K562 (cell line): ENCODE data around the gene NR2F6. TPM values are rescaled to one million over a fixed set of nuclear protein-coding genes. Genes with fewer than 3 reads are reported as not detected.

Experiments
- KAT2B ChIP-seq: IDR thresholded peaks from one replicate; pipeline ENCODE4 v1.6.1; 2012; ENCODE audit warnings: low read depth, mild to moderate bottlenecking, control low read depth, inconsistent platforms, low read length, moderate library complexity
- RAD21 ChIP-seq, 2 experiments: fragments of 250-450 bp in 1 of 2; fragments of 450-650 bp in 1 of 2; sonication (Bioruptor Pico) in 1 of 2; formaldehyde crosslinking in 1 of 2; IDR thresholded peaks in 1 of 2; conservative IDR thresholded peaks in 1 of 2; 2 replicates each; pipeline versions ENCODE4 v1.4.0 to v1.8.0; 2020 to 2022; ENCODE audit warnings: mild to moderate bottlenecking in 2 of 2, moderate library complexity in 1 of 2
- ZFX ChIP-seq: sonication (generic); formaldehyde crosslinking; IDR thresholded peaks from 2 replicates; pipeline ENCODE4 v1.8.0; 2022; ENCODE audit warnings: mild to moderate bottlenecking, missing genetic modification reagents, moderate library complexity
- ZNF778 ChIP-seq: fragments of 450-650 bp; formaldehyde crosslinking; IDR thresholded peaks from 2 replicates; pipeline ENCODE4 v1.4.0; 2020; ENCODE audit warnings: mild to moderate bottlenecking, moderate library complexity
- polyA plus RNA-seq, 8 experiments: library from polyadenylated mRNA; depleted of rRNA in 4 of 8; stranded (reverse) in 5 of 8; unstranded in 3 of 8; fragments of >200 nt; fragmentation: Nextera tagmentation in 2 of 8; fragmentation: Illumina TruSeq in 1 of 8; extraction: Ambion mirVana in 2 of 8; extraction: Trizol in 1 of 8; gene quantifications; 2 replicates each; pipeline versions ENCODE4 v1.2.1 to v1.2.3, GENCODE V29; 2011 to 2014; ENCODE audit warnings: inconsistent platforms in 1 of 8, missing spikeins in 1 of 8
- total RNA-seq, 7 experiments: library from RNA; depleted of rRNA in 6 of 7; stranded (reverse); fragments of >200 nt in 6 of 7; fragmentation: Illumina TruSeq in 2 of 7; extraction: Trizol in 2 of 7; gene quantifications; 2 replicates each; pipeline versions ENCODE4 v1.2.1 to v1.2.3, GENCODE V29; 2011 to 2021; ENCODE audit warnings: low replicate concordance in 1 of 7
- TF ChIP-seq, protein P1 (sequence below): sonication (generic); formaldehyde crosslinking; IDR thresholded peaks from 2 replicates; pipeline ENCODE4 v1.8.1; 2023; ENCODE audit warnings: missing genetic modification reagents, mild to moderate bottlenecking, borderline replicate concordance
- TF ChIP-seq, protein P2 (sequence below): sonication (generic); formaldehyde crosslinking; IDR thresholded peaks from 2 replicates; pipeline ENCODE4 v1.9.0; 2022; ENCODE audit warnings: mild to moderate bottlenecking, missing genetic modification reagents
- TF ChIP-seq, protein P3 (sequence below), 2 experiments: fragments of 450-650 bp; formaldehyde crosslinking in 1 of 2; IDR thresholded peaks; 2 replicates each; pipeline versions ENCODE4 v1.4.0 to v1.6.1; 2014 to 2020; ENCODE audit warnings: mild to moderate bottlenecking in 2 of 2, borderline replicate concordance in 1 of 2, low read depth in 1 of 2
- TF ChIP-seq, protein P4 (sequence below): sonication (generic); formaldehyde crosslinking; IDR thresholded peaks from 2 replicates; pipeline ENCODE4 v1.8.0; 2022; ENCODE audit warnings: missing genetic modification reagents, mild to moderate bottlenecking, borderline replicate concordance

NR2F6 gene
- total and polyA plus RNA-seq, 9 of the 15 experiments (the other 6 are each of a cell fraction or from before 2014, with no cell fraction given): 0.76 to 97.5 (median 18.8) TPM

GRCh38 chr19:17244618-17245534, 843 bp downstream of the NR2F6 start (continued):
- TF ChIP-seq RAD21 (CRISPR knock-in tag; conservative IDR thresholded peaks at IDR 0.05 in 1 of 2, IDR thresholded peaks at IDR 0.05 in 1 of 2): no peak
- TF ChIP-seq, protein P1, sequence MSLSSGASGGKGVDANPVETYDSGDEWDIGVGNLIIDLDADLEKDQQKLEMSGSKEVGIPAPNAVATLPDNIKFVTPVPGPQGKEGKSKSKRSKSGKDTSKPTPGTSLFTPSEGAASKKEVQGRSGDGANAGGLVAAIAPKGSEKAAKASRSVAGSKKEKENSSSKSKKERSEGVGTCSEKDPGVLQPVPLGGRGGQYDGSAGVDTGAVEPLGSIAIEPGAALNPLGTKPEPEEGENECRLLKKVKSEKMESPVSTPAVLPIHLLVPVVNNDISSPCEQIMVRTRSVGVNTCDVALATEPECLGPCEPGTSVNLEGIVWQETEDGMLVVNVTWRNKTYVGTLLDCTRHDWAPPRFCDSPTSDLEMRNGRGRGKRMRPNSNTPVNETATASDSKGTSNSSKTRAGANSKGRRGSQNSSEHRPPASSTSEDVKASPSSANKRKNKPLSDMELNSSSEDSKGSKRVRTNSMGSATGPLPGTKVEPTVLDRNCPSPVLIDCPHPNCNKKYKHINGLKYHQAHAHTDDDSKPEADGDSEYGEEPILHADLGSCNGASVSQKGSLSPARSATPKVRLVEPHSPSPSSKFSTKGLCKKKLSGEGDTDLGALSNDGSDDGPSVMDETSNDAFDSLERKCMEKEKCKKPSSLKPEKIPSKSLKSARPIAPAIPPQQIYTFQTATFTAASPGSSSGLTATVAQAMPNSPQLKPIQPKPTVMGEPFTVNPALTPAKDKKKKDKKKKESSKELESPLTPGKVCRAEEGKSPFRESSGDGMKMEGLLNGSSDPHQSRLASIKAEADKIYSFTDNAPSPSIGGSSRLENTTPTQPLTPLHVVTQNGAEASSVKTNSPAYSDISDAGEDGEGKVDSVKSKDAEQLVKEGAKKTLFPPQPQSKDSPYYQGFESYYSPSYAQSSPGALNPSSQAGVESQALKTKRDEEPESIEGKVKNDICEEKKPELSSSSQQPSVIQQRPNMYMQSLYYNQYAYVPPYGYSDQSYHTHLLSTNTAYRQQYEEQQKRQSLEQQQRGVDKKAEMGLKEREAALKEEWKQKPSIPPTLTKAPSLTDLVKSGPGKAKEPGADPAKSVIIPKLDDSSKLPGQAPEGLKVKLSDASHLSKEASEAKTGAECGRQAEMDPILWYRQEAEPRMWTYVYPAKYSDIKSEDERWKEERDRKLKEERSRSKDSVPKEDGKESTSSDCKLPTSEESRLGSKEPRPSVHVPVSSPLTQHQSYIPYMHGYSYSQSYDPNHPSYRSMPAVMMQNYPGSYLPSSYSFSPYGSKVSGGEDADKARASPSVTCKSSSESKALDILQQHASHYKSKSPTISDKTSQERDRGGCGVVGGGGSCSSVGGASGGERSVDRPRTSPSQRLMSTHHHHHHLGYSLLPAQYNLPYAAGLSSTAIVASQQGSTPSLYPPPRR (CRISPR knock-in tag): no peak
- no peak for TF ChIP-seq ZNF778
- TF ChIP-seq KAT2B: no peak
- TF ChIP-seq, protein P2, sequence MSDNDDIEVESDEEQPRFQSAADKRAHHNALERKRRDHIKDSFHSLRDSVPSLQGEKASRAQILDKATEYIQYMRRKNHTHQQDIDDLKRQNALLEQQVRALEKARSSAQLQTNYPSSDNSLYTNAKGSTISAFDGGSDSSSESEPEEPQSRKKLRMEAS (CRISPR knock-in tag): no peak
- TF ChIP-seq, protein P3, sequence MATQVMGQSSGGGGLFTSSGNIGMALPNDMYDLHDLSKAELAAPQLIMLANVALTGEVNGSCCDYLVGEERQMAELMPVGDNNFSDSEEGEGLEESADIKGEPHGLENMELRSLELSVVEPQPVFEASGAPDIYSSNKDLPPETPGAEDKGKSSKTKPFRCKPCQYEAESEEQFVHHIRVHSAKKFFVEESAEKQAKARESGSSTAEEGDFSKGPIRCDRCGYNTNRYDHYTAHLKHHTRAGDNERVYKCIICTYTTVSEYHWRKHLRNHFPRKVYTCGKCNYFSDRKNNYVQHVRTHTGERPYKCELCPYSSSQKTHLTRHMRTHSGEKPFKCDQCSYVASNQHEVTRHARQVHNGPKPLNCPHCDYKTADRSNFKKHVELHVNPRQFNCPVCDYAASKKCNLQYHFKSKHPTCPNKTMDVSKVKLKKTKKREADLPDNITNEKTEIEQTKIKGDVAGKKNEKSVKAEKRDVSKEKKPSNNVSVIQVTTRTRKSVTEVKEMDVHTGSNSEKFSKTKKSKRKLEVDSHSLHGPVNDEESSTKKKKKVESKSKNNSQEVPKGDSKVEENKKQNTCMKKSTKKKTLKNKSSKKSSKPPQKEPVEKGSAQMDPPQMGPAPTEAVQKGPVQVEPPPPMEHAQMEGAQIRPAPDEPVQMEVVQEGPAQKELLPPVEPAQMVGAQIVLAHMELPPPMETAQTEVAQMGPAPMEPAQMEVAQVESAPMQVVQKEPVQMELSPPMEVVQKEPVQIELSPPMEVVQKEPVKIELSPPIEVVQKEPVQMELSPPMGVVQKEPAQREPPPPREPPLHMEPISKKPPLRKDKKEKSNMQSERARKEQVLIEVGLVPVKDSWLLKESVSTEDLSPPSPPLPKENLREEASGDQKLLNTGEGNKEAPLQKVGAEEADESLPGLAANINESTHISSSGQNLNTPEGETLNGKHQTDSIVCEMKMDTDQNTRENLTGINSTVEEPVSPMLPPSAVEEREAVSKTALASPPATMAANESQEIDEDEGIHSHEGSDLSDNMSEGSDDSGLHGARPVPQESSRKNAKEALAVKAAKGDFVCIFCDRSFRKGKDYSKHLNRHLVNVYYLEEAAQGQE (IDR thresholded peaks at IDR 0.05; ENCODE audit: borderline replicate concordance): 0 out of 2 replicates have a peak, but pooled peaks have one; percentile 17
- TF ChIP-seq, protein P3 (CRISPR knock-in tag; IDR thresholded peaks at IDR 0.05; ENCODE audit: low read depth): no peak
- TF ChIP-seq, protein P4, sequence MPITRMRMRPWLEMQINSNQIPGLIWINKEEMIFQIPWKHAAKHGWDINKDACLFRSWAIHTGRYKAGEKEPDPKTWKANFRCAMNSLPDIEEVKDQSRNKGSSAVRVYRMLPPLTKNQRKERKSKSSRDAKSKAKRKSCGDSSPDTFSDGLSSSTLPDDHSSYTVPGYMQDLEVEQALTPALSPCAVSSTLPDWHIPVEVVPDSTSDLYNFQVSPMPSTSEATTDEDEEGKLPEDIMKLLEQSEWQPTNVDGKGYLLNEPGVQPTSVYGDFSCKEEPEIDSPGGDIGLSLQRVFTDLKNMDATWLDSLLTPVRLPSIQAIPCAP (CRISPR knock-in tag): no peak
- TF ChIP-seq ZFX (CRISPR knock-in tag): peak; percentile 73
